Right atrium auricular region (tissue), 2 donors: ENCODE data around the gene CLDN20. TPM values are rescaled to one million over a fixed set of nuclear protein-coding genes. Genes with fewer than 3 reads are reported as not detected.

ENCODE experiments used
- DNase-seq: peaks from one replicate; pipeline ENCODE4 v3.0.0-alpha.2; 2019; ENCODE audit warnings: low spot score
- H3K27ac ChIP-seq, 2 donors: fragments of 200-600 bp; sonication (generic); 1 replicate in 1 of 2; 2 replicates in 1 of 2; pipeline ENCODE4 v1.5.1; 2016 to 2019
- H3K27me3 ChIP-seq, 2 donors: fragments of 200-600 bp; sonication (generic); one replicate each; pipeline versions ENCODE4 v1.5.1 to v1.6.0; 2017 to 2019
- H3K36me3 ChIP-seq: fragments of 200-600 bp; sonication (generic); one replicate; pipeline ENCODE4 v1.5.1; 2016
- H3K4me1 ChIP-seq, 2 donors: fragments of 200-600 bp; sonication (generic); one replicate each; pipeline versions ENCODE4 v1.5.1 to v1.6.0; 2017 to 2019
- H3K4me3 ChIP-seq, 2 donors: fragments of 200-600 bp; sonication (generic); 1 replicate in 1 of 2; 2 replicates in 1 of 2; pipeline ENCODE4 v1.5.1; 2017 to 2019; ENCODE audit warnings: mild to moderate bottlenecking in 1 of 2, moderate library complexity in 1 of 2
- H3K9me3 ChIP-seq, 2 donors: fragments of 200-600 bp; sonication (generic); one replicate each; pipeline ENCODE4 v1.5.1; 2019
- total RNA-seq, 2 donors: library from RNA; depleted of rRNA; stranded (reverse); fragments of >200 nt; gene quantifications; one replicate each; pipeline ENCODE4 v1.1.0, GENCODE V29; 2016
- TF ChIP-seq, protein P1 (sequence below), 2 donors: fragments of 200-600 bp; sonication (generic); IDR thresholded peaks; one replicate each; pipeline ENCODE4 v1.5.1; 2019; ENCODE audit warnings: antibody characterized with exemption in 2 of 2

The CLDN20 gene
- total RNA-seq, 2 donors from 2014 or later, result not detected

GRCh38 chr6:155253337-155253736, 10.5 kb upstream of the CLDN20 start:
- DNase-seq, result no peak
- peaks cover 13% of the 10 kb centered on the region for H3K36me3 ChIP-seq
- H3K4me1 ChIP-seq, result peaks cover 0 to 10% of the 10 kb centered on the region in 2 donors
- TF ChIP-seq, protein P1, sequence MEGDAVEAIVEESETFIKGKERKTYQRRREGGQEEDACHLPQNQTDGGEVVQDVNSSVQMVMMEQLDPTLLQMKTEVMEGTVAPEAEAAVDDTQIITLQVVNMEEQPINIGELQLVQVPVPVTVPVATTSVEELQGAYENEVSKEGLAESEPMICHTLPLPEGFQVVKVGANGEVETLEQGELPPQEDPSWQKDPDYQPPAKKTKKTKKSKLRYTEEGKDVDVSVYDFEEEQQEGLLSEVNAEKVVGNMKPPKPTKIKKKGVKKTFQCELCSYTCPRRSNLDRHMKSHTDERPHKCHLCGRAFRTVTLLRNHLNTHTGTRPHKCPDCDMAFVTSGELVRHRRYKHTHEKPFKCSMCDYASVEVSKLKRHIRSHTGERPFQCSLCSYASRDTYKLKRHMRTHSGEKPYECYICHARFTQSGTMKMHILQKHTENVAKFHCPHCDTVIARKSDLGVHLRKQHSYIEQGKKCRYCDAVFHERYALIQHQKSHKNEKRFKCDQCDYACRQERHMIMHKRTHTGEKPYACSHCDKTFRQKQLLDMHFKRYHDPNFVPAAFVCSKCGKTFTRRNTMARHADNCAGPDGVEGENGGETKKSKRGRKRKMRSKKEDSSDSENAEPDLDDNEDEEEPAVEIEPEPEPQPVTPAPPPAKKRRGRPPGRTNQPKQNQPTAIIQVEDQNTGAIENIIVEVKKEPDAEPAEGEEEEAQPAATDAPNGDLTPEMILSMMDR (IDR thresholded peaks at IDR 0.05), result no peak
- H3K27me3 ChIP-seq, result no peaks in the 10 kb centered on the region
- H3K27ac ChIP-seq, result peak overlapping the region in 1 of 2 donors; percentile 13
- no peaks in the 10 kb centered on the region for H3K9me3 ChIP-seq
- no peak overlapping the region for H3K4me3 ChIP-seq

DNA sequence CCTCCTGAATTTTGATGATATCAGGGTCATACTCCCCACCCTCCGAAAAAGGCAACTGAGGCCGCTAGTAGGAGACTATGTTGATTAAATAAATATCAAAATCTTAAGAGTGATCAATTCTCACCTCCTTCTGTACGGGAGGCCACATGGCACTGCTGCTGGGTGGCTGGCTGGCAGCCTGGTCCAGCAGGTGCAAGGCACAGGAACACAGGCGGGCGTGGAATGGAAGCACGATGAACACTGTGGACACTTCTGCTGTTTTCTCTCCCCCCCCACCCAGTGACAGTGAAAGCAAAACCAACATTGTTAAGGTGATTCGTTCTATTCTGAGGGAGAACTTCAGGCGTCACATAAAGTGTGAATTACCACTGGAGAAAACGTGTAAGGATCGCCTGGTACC, 9.7 kb upstream of the CLDN20 start:
- H3K4me3 ChIP-seq, result no peak overlapping the region
- H3K9me3 ChIP-seq, result no peaks in the 10 kb centered on the region
- H3K36me3 ChIP-seq, result peaks cover 15% of the 10 kb centered on the region
- DNase-seq, result no peak
- no peaks in the 10 kb centered on the region for H3K27me3 ChIP-seq
- H3K27ac ChIP-seq, result no peak overlapping the region
- peaks cover 0 to 10% of the 10 kb centered on the region in 2 donors for H3K4me1 ChIP-seq
- TF ChIP-seq, protein P1 (IDR thresholded peaks at IDR 0.05), result no peak

GRCh38 chr6:155256122-155256795, 7.6 kb upstream of the CLDN20 start:
- no peaks in the 10 kb centered on the region for H3K9me3 ChIP-seq
- H3K27me3 ChIP-seq, result no peaks in the 10 kb centered on the region
- TF ChIP-seq, protein P1 (IDR thresholded peaks at IDR 0.05), result no peak
- H3K27ac ChIP-seq, result no peak overlapping the region
- H3K36me3 ChIP-seq, result peaks cover 28% of the 10 kb centered on the region
- no peak for DNase-seq
- H3K4me3 ChIP-seq, result no peak overlapping the region
- peaks cover 0 to 5% of the 10 kb centered on the region in 2 donors for H3K4me1 ChIP-seq

GRCh38 chr6:155257796-155258195, 6.0 kb upstream of the CLDN20 start:
- Histone ChIP-seq H3K4me1 (peaks cover 0 to 3% of the 10 kb centered on the region in 2 donors), H3K36me3 (peaks cover 28% of the 10 kb centered on the region), H3K27me3 (no peaks in the 10 kb centered on the region), H3K9me3 (no peaks in the 10 kb centered on the region), H3K27ac (no peak overlapping the region), H3K4me3 (no peak overlapping the region)
- TF ChIP-seq, protein P1 (IDR thresholded peaks at IDR 0.05), result no peak
- no peak for DNase-seq

DNA sequence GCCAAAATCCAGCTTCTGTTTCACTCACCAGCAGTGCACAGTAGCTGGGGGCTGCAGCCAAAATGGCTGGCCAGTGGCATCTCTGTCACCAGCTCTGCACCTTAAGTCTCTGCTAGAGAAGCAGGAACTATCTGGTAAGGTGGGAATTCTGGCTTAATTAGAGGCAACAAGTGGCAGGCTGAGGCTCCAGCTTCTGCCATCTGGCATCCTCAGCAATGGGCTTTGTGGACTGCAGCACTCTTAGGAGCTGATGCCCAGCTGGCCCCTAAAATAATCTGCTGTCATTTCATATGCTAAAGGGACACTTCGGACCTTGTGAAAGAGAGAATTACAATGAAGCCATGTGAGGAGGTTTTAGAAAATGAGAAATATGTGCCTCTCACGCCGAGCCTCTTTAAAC, 4.6 kb upstream of the CLDN20 start:
- H3K9me3 ChIP-seq, result no peaks in the 10 kb centered on the region

More for the DNA sequence above, 4.6 kb upstream of the CLDN20 start:
- TF ChIP-seq, protein P1 (IDR thresholded peaks at IDR 0.05), result no peak
- H3K4me3 ChIP-seq, result no peak overlapping the region
- no peaks in the 10 kb centered on the region for H3K27me3 ChIP-seq
- H3K4me1 ChIP-seq, result no peaks in the 10 kb centered on the region
- no peak overlapping the region for H3K27ac ChIP-seq
- peaks cover 28% of the 10 kb centered on the region for H3K36me3 ChIP-seq
- DNase-seq, result no peak
